HEK293 (cell line): ENCODE measurements around the gene HSD17B10.
"Not testable (repeated sequence)": the region's sequence is repeated elsewhere in the genome, so short reads cannot be mapped to it uniquely, and the experiment has no call there.

Experiments used
- CTCF ChIA-PET: fragments of 350-600 bp; formaldehyde crosslinking; extraction: SDS; loops from one replicate; lab custom pipeline; 2021; ENCODE audit warnings: antibody characterized with exemption; lab: Yijun Ruan, JAX
- POLR2A ChIA-PET: fragments of 300-600 bp; formaldehyde crosslinking; extraction: SDS; loops from one replicate; lab custom pipeline; 2020; ENCODE audit warnings: antibody characterized with exemption, inconsistent platforms; lab: Yijun Ruan, JAX
- H3K27ac ChIP-seq: fragments of 200-500 bp; sonication (Bioruptor generic); 2 replicates; pipeline ENCODE4 v1.5.1; 2014; ENCODE audit warnings: low read depth, low read length, control low read depth, inconsistent platforms; ENCODE audit errors: extremely low read depth
- H3K36me3 ChIP-seq, 2 experiments: fragments of 200-500 bp in 1 of 2; sonication (Bioruptor generic) in 1 of 2; 1 replicate in 1 of 2; 2 replicates in 1 of 2; pipeline ENCODE4 v1.5.1; 2014 to 2017; ENCODE audit warnings: inconsistent platforms in 2 of 2, low read length in 2 of 2; ENCODE audit not compliant: control insufficient read depth in 2 of 2, insufficient read depth in 1 of 2
- H3K4me1 ChIP-seq: fragments of 200-500 bp; sonication (Bioruptor generic); 2 replicates; pipeline ENCODE4 v1.5.1; 2014; ENCODE audit warnings: mild to moderate bottlenecking, low read length, inconsistent platforms; ENCODE audit not compliant: control insufficient read depth, insufficient read depth
- H3K4me3 ChIP-seq: 2 replicates; pipeline ENCODE4 v1.5.1; 2011; ENCODE audit warnings: low read depth, mild to moderate bottlenecking, control low read depth, low read length, moderate library complexity
- H3K9me3 ChIP-seq: fragments of 200-500 bp; sonication (Bioruptor generic); 2 replicates; pipeline ENCODE4 v1.5.1; 2014; ENCODE audit warnings: low read depth, low read length, inconsistent platforms; ENCODE audit not compliant: control insufficient read depth, insufficient read depth
- CTCF ChIP-seq: fragments of 450-650 bp; formaldehyde crosslinking; IDR thresholded peaks from 2 replicates; pipeline ENCODE4 v1.5.1; 2016; ENCODE audit warnings: missing biosample characterization, missing genetic modification characterization
- GLI2 ChIP-seq: fragments of 450-650 bp; formaldehyde crosslinking; IDR thresholded peaks from 2 replicates; pipeline ENCODE4; 2017; ENCODE audit warnings: missing biosample characterization, missing genetic modification characterization, low read depth, borderline replicate concordance
- HOXA7 ChIP-seq: sonication (generic); formaldehyde crosslinking; IDR thresholded peaks from 2 replicates; pipeline ENCODE4 v1.8.1; 2022; ENCODE audit warnings: missing genetic modification reagents, borderline replicate concordance
- KLF7 ChIP-seq: fragments of 450-650 bp; formaldehyde crosslinking; IDR thresholded peaks from 2 replicates; pipeline ENCODE4 v1.5.1; 2016; ENCODE audit warnings: missing biosample characterization, missing genetic modification characterization, borderline replicate concordance
- OVOL3 ChIP-seq: fragments of 450-650 bp; formaldehyde crosslinking; IDR thresholded peaks from 2 replicates; pipeline ENCODE4 v1.5.1; 2016; ENCODE audit warnings: missing biosample characterization, missing genetic modification characterization
- RBAK ChIP-seq: fragments of 450-650 bp; formaldehyde crosslinking; IDR thresholded peaks from 2 replicates; pipeline ENCODE4 v1.5.1; 2016; ENCODE audit warnings: missing biosample characterization, missing genetic modification characterization
- TRIM28 ChIP-seq: IDR thresholded peaks from 2 replicates; pipeline ENCODE4 v1.6.1; 2011; ENCODE audit warnings: low read length, control low read depth, borderline replicate concordance
- ZBTB17 ChIP-seq: fragments of 450-650 bp; formaldehyde crosslinking; IDR thresholded peaks from 2 replicates; pipeline ENCODE4 v1.5.1; 2016; ENCODE audit warnings: missing biosample characterization, missing genetic modification characterization
- ZBTB7A ChIP-seq: fragments of 450-650 bp; formaldehyde crosslinking; IDR thresholded peaks from 2 replicates; pipeline ENCODE4 v1.5.1; 2016; ENCODE audit warnings: low read depth, missing biosample characterization, missing genetic modification characterization
- ZNF146 ChIP-seq: fragments of 450-650 bp; formaldehyde crosslinking; IDR thresholded peaks from 2 replicates; pipeline ENCODE4 v1.5.1; 2016; ENCODE audit warnings: missing biosample characterization, missing genetic modification characterization
- ZNF292 ChIP-seq: fragments of 450-650 bp; formaldehyde crosslinking; IDR thresholded peaks from 2 replicates; pipeline ENCODE4 v1.5.1; 2016; ENCODE audit warnings: low read depth, missing biosample characterization, missing genetic modification characterization, borderline replicate concordance
- ZNF521 ChIP-seq: fragments of 450-650 bp; formaldehyde crosslinking; IDR thresholded peaks from 2 replicates; pipeline ENCODE4 v1.5.1; 2017; ENCODE audit warnings: missing biosample characterization, mild to moderate bottlenecking, missing genetic modification characterization
- ZNF544 ChIP-seq: fragments of 450-650 bp; formaldehyde crosslinking; IDR thresholded peaks from 2 replicates; pipeline ENCODE4 v1.5.0; 2017; ENCODE audit warnings: missing biosample characterization, missing genetic modification characterization
- ZNF561 ChIP-seq: fragments of 450-650 bp; IDR thresholded peaks from 2 replicates; pipeline ENCODE4 v1.5.1; 2018; ENCODE audit warnings: missing biosample characterization, missing genetic modification characterization, borderline replicate concordance
- ZNF585B ChIP-seq: fragments of 450-650 bp; formaldehyde crosslinking; IDR thresholded peaks from 2 replicates; pipeline ENCODE4 v1.5.1; 2016; ENCODE audit warnings: missing biosample characterization, missing genetic modification characterization
- ZNF596 ChIP-seq: fragments of 450-650 bp; IDR thresholded peaks from 2 replicates; pipeline ENCODE4 v1.5.0; 2018; ENCODE audit warnings: missing biosample characterization, mild to moderate bottlenecking, missing genetic modification characterization, moderate library complexity
- ZNF654 ChIP-seq: fragments of 450-650 bp; formaldehyde crosslinking; IDR thresholded peaks from 2 replicates; pipeline ENCODE4 v1.5.1; 2016; ENCODE audit warnings: low read depth, missing biosample characterization, missing genetic modification characterization
- ZNF664 ChIP-seq: fragments of 450-650 bp; formaldehyde crosslinking; IDR thresholded peaks from 2 replicates; pipeline ENCODE4 v1.5.1; 2016; ENCODE audit warnings: missing biosample characterization, missing genetic modification characterization
- ZNF677 ChIP-seq: fragments of 450-650 bp; IDR thresholded peaks from 2 replicates; pipeline ENCODE4 v1.5.0; 2018; ENCODE audit warnings: missing biosample characterization, mild to moderate bottlenecking, missing genetic modification characterization, moderate library complexity
- TF ChIP-seq, protein P1 (sequence below): fragments of 450-650 bp; formaldehyde crosslinking; IDR thresholded peaks from 2 replicates; pipeline ENCODE4 v1.5.1; 2016; ENCODE audit warnings: missing biosample characterization, missing genetic modification characterization
- TF ChIP-seq, protein P2 (sequence below): fragments of 450-650 bp; formaldehyde crosslinking; IDR thresholded peaks from 2 replicates; pipeline ENCODE4 v1.5.1; 2016; ENCODE audit warnings: missing biosample characterization, missing genetic modification characterization
- TF ChIP-seq, protein P3 (sequence below): fragments of 450-650 bp; formaldehyde crosslinking; IDR thresholded peaks from 2 replicates; pipeline ENCODE4 v1.5.1; 2016; ENCODE audit warnings: missing biosample characterization, missing genetic modification characterization, borderline replicate concordance

The HSD17B10 gene

DNA sequence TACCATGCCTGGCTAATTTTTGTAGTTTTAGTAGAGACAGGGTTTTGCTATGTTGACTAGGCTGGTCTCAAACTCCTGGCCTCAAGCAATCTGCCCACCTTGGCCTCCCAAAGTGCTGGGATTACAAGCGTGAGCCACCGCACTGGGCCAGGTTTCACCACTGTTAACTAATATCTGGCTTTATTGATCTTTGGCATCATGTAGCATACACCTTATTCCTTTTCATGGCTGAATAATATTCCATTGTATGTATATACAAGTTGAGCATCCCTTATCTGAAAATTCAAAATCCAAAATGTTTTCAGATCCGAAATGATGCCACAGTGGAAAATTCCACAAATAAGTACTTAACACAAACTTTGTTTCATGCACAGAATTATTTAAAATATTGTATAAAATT lies 34.5 kb upstream of the HSD17B10 start:
- H3K4me1 ChIP-seq, POLR2A ChIA-PET, H3K36me3 ChIP-seq, H3K4me3 ChIP-seq, H3K9me3 ChIP-seq, H3K27ac ChIP-seq, CTCF ChIA-PET: not testable (repeated sequence)
- TF ChIP-seq ZNF146 (tag by site-specific recombination) = peak; percentile 94
- TF ChIP-seq, protein P1, sequence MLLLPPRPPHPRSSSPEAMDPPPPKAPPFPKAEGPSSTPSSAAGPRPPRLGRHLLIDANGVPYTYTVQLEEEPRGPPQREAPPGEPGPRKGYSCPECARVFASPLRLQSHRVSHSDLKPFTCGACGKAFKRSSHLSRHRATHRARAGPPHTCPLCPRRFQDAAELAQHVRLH = peak; percentile 28; the same call in 1 of the 2 replicates

- Histone ChIP-seq H3K4me1 (no peaks in the 10 kb centered on the region), H3K4me3 (no peak overlapping the region), H3K36me3 (no peaks in the 10 kb centered on the region), H3K9me3 (no peaks in the 10 kb centered on the region), H3K27ac (no peak overlapping the region)
- CTCF ChIA-PET = interaction anchor here (0.6 to 2.2 kb wide), 8 partner anchors 12 to 1603 kb away, joined by 3 to 10 read pairs (median 5); no protein-coding TSS in a partner anchor
- peak; percentile 15; the same call in 1 of the 2 replicates for TF ChIP-seq CTCF
- TF ChIP-seq OVOL3 (tag by site-specific recombination) = no peak
- peak; percentile 44 for TF ChIP-seq ZNF654
- no peak for TF ChIP-seq ZNF585B (tag by site-specific recombination)
- no peak for TF ChIP-seq TRIM28
- TF ChIP-seq, protein P2, sequence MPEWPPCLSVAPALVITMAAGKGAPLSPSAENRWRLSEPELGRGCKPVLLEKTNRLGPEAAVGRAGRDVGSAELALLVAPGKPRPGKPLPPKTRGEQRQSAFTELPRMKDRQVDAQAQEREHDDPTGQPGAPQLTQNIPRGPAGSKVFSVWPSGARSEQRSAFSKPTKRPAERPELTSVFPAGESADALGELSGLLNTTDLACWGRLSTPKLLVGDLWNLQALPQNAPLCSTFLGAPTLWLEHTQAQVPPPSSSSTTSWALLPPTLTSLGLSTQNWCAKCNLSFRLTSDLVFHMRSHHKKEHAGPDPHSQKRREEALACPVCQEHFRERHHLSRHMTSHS = no peak
- no peak for TF ChIP-seq ZNF521 (tag by site-specific recombination)
- no peak for TF ChIP-seq ZNF664
- no peak for TF ChIP-seq ZNF292
- no peak for TF ChIP-seq GLI2 (tag by site-specific recombination)
- TF ChIP-seq, protein P3, sequence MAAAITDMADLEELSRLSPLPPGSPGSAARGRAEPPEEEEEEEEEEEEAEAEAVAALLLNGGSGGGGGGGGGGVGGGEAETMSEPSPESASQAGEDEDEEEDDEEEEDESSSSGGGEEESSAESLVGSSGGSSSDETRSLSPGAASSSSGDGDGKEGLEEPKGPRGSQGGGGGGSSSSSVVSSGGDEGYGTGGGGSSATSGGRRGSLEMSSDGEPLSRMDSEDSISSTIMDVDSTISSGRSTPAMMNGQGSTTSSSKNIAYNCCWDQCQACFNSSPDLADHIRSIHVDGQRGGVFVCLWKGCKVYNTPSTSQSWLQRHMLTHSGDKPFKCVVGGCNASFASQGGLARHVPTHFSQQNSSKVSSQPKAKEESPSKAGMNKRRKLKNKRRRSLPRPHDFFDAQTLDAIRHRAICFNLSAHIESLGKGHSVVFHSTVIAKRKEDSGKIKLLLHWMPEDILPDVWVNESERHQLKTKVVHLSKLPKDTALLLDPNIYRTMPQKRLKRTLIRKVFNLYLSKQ (tag by site-specific recombination) = no peak
- TF ChIP-seq ZNF544 = no peak
- POLR2A ChIA-PET = no interaction called here
These were observed 23.9 kb upstream of the HSD17B10 start for GRCh38 chrX:53458082-53458481.

DNA sequence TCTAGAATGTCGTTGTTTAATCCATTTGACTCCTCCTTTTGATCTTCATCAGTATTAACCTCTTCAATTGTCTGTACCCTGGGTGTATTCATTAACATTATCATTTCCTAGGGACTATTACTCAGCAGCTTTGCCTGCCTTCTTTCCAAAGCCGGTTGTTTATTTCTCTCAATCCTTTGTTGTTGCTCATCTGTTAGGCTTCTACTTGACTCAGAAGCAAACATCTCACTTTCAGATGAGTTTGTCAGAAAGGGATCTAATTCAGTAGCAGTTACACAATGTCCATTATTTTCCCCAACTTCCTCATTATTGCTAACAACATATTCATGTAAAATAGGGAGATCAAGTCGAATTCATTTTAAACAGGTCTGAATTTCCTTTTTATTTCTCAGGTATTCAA lies 22.1 kb upstream of the HSD17B10 start:
- no peaks in the 10 kb centered on the region for H3K4me1 ChIP-seq
- H3K4me3 ChIP-seq = no peak overlapping the region
- no peaks in the 10 kb centered on the region for H3K36me3 ChIP-seq
- no peak for TF ChIP-seq ZNF596 (tag by site-specific recombination)
- no peak for TF ChIP-seq ZNF561 (tag by site-specific recombination)
- TF ChIP-seq ZBTB7A (tag by site-specific recombination) = no peak
- TF ChIP-seq HOXA7 (CRISPR knock-in tag) = no peak
- no peak for TF ChIP-seq ZBTB17 (tag by site-specific recombination)
- no peak for TF ChIP-seq ZNF677 (tag by site-specific recombination)
- no peak for TF ChIP-seq RBAK (tag by site-specific recombination)
- no peak for TF ChIP-seq KLF7 (tag by site-specific recombination)
- TF ChIP-seq ZNF654 = no peak
- TF ChIP-seq, all 188 proteins: peak for 0
- CTCF ChIA-PET = interaction anchor here (1.1 kb wide), 1 partner anchor 10 kb away, joined by 5 read pairs; no protein-coding TSS in a partner anchor
- POLR2A ChIA-PET = interaction anchor here (0.7 kb wide), 1 partner anchor 187 kb away, joined by 3 read pairs; no protein-coding TSS in a partner anchor
- Histone ChIP-seq H3K9me3 (no peaks in the 10 kb centered on the region), H3K27ac (no peak overlapping the region)
